Germinal center (tissue), 1 donor: Measurements from ENCODE around the gene HSPA6.
A peak's percentile ranks its signal among the peaks of the same experiment; 100 is the strongest.
"Not testable (repeated sequence)": the region's sequence is repeated elsewhere in the genome, so short reads cannot be mapped to it uniquely, and the experiment has no call there.

Experiments
- DNase-seq: peaks from one replicate; pipeline ENCODE4 v3.0.0; 2012; ENCODE audit warnings: mixed read lengths, low spot score

The HSPA6 gene

GRCh38 chr1:161503394-161503748 is 21.0 kb upstream of the HSPA6 start:
- no peak for DNase-seq

- no peak for DNase-seq
Observed at GRCh38 chr1:161505686-161506085, 18.7 kb upstream of the HSPA6 start.

- no peak for DNase-seq
Observed at GRCh38 chr1:161506336-161507223, 17.8 kb upstream of the HSPA6 start.

GRCh38 chr1:161510477-161510876 is 13.9 kb upstream of the HSPA6 start:
- DNase-seq = no peak

- DNase-seq = no peak
Observed at GRCh38 chr1:161511018-161511755, 13.2 kb upstream of the HSPA6 start.

GRCh38 chr1:161511756-161512060 is 12.6 kb upstream of the HSPA6 start:
- no peak for DNase-seq

- not testable (repeated sequence) for DNase-seq
Observed at GRCh38 chr1:161512636-161513447, 11.5 kb upstream of the HSPA6 start.

- DNase-seq = not testable (repeated sequence)
Observed at GRCh38 chr1:161513448-161513780, 10.9 kb upstream of the HSPA6 start.

GRCh38 chr1:161513953-161514352 is 10.4 kb upstream of the HSPA6 start:
- DNase-seq = not testable (repeated sequence)

GRCh38 chr1:161523041-161523816 is 1.1 kb upstream of the HSPA6 start:
- DNase-seq = not testable (repeated sequence)

- not testable (repeated sequence) for DNase-seq
Observed at GRCh38 chr1:161524742-161525291, 477 bp downstream of the HSPA6 start.

GRCh38 chr1:161525321-161525720 is 981 bp downstream of the HSPA6 start:
- DNase-seq = not testable (repeated sequence)

- DNase-seq = not testable (repeated sequence)
Observed at GRCh38 chr1:161525918-161526317, 1.6 kb downstream of the HSPA6 start.

GRCh38 chr1:161528550-161528949 is 4.2 kb downstream of the HSPA6 start:
- not testable (repeated sequence) for DNase-seq

- not testable (repeated sequence) for DNase-seq
Observed at GRCh38 chr1:161529463-161530104, 5.2 kb downstream of the HSPA6 start.

- DNase-seq = not testable (repeated sequence)
Observed at GRCh38 chr1:161530158-161530557, 5.8 kb downstream of the HSPA6 start.

- DNase-seq = peak; percentile 41
Observed at GRCh38 chr1:161530671-161531641, 6.6 kb downstream of the HSPA6 start.

- DNase-seq = no peak
Observed at GRCh38 chr1:161531986-161532643, 7.8 kb downstream of the HSPA6 start.
